ENCODE results near the gene HSP90AA1.
"Not testable (repeated sequence)": the region's sequence is repeated elsewhere in the genome, so short reads cannot be mapped to it uniquely, and the experiment has no call there.

Gene HSP90AA1

DNA sequence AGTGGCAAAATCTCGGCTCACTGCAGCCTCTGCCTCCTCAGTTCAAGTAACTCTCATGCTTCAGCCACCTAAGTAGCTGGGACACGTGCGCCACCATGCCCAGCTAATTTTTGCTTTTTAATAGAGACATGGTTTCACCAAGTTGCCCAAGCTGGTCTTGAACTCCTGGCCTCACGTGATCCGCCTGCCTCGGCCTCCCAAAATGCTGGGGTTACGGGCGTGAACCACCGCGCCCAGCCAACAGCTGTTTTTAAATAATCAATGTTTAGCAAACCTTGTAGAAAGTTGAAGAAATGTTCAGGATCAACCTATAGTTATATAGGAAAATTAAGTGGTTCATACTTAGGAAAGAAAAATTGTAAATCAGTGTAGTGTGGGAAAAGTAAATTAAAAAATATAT, 6.0 kb upstream of the HSP90AA1 start:
- DNase-seq = no peak

DNA sequence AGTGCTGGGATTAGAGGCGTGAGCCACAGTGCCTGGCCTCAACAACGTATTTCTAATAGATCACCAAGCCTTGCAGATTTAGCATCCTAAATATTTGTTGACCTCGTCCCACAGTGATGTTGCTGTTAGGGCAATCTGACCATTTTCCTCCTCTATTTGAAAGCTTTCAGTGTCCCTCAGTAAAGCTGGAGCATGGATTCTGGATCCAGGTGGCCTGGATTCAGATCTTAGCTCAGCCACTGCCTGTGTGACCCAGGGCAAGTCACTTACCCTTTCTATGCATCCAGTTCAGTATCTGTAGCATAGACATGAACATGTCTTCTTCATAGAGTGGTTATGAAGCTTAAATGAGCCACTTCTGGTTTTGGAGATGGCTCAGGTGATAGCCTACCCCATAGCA, 3.9 kb upstream of the HSP90AA1 start:
- no peak for DNase-seq

DNA sequence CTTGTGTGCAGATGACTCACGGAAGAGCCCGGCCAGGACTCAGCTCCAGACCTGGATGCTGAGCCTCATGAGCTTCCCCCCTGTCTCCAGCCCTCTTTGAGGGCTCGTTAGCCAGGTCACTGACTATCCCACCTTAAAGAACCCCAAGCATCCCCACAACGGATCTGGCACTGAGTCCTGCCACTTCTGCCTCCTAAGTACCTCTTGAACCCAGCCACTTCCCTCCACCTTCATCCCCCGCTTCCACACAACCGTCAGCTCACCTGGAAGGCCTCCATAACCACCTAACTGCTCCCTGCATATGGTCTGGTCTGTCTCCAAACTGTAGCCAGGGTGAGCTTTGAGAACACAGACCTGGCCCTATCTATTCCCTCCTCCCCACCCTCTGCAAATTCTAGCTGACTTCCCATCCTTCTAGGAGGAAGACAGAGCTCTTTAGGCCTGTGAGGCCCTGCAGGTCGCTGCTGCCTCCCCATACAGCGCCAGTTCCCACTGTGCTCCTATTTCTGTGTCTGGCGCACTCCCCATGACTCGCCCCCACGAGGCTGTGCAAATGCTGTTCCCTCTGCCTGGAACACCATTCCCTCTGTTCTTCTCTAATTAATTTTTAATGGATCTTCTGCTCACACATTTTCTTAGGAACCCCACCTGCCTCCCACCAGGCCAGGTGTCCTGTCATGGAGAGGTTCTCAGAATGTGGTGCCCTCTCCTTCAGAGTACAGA, 2.9 kb upstream of the HSP90AA1 start:
- no peak for DNase-seq

DNA sequence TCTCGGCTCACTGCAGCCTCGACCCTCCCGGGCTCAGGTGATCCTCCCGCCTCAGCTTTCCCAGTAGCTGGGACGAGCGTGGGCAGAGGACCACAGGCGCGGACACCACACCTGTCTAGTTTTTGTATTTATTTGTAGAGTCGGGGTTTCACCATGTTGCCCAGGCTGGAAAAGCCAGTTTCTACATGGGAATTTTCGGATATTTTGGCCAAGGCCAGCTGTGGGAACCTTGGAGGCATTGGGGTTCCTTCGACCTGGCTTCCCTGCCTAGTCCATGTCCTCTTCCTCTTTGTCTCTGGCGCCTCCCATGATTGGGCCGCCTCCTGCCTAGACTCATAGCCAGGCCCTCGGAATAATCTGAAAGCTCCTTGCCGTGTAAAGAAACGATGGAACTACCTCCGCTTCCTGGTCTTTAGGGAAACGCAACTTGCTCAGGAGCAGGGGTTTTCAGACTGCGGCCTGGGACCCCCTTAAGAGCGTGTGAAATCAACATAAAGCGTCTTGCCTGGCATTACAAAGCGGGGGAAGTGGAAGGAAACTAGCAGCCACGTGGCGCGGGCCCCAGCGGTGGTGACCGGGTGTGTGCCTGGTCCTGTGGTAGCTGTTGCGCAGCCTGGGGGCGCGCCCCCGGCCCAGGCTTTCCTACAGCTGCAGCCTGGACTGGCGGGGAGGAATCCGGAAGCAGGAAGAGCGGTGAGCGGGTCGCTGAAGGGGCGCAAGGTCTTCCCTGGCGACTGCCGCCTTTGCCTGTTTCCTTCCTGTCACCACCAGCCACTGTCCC, 1.4 kb upstream of the HSP90AA1 start:
- no peak for DNase-seq

DNA sequence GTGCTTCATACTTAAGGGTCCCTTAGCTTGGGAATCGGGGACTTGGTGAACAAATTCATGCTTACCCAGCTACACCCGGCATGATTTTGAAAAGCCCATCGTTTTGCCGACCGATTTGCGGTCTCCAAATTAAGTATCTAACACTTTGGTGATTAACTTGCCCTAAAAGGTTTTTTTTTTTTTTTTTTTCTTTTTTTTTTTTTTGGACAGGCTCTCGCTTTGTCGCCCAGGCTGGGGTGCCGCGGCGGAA, 843 bp upstream of the HSP90AA1 start:
- no peak for DNase-seq

DNA sequence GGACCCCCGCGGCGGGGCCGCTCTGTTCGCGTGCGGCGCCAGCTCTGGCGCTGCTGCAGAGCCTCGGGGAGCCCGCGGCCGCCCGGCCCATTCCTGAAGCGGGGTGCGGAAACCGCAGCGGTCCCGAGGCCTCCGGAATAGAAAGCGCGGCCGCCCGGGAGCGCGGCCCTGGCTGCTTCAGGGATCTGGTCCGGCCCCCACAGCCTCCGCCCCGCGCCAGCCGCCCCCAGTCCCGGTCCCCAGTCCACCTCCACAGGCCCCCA, 204 bp downstream of the HSP90AA1 start:
- no peak for DNase-seq

DNA sequence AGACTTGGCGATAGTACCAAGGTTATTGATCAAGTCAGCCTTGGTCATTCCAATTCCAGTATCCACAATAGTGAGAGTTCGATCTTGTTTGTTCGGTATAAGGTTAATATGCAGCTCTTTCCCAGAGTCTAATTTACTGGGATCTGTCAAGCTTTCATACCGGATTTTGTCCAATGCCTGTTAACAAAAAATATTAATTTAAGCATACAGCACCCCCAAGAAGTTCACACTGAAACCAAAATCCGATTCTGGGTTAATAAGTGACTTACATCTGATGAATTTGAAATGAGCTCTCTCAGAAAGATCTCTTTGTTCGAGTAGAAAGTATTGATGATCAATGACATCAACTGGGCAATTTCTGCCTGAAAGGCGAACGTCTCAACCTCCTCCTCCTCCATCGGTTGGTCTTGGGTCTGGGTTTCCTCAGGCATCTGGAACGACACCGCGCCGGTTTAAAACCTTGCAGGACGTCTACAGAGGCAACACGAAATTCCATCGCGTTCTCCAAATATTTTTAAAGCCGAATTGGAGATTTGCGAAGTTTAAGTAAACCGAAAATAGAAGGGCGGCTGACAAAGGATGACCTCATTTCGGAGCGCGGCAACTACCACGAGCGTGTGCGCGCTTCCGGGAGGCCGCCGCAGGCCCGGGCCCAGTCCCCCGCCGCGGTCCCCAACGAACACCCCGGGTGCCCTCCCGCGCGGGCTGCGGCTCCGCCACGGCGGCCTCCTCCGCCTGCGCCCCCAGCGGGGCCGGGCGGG, 716 bp downstream of the HSP90AA1 start:
- no peak for DNase-seq

DNA sequence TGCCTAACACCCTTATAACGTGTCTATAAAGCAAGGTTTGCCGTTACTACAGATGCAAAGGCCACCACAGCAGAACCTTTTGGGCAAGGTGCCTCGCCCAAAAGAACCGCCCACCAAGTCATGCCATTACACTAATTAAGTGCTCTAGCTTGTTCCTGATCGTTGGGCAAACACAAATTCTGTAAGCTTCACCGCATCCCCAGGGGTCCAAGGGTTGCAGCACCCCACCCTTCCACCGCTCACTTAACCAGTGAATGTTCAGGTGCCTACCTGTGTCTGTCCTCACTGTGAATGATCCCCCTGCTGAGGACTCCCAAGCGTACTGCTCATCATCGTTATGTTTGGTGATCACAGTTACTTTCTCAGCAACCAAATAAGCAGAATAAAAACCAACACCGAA, 1.4 kb downstream of the HSP90AA1 start:
- no peak for DNase-seq

DNA sequence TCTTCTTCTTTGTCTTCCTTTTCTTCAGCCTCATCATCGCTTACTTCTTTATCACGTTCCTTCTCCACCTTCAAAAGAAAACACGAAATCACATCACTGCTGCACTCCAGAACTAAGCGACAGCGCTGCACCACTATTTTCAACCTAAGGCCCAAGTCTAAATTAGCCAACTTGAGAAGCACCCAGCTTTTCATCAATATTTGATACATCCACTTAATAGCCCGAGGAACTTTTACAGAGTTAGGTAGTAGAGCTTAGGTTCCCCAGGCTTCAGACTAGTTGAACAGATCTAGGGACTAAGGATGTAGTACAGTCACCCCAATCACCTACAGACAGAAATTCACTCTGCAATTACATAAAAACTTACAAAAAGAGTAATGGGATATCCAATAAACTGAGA, 1.9 kb downstream of the HSP90AA1 start:
- DNase-seq = no peak

DNA sequence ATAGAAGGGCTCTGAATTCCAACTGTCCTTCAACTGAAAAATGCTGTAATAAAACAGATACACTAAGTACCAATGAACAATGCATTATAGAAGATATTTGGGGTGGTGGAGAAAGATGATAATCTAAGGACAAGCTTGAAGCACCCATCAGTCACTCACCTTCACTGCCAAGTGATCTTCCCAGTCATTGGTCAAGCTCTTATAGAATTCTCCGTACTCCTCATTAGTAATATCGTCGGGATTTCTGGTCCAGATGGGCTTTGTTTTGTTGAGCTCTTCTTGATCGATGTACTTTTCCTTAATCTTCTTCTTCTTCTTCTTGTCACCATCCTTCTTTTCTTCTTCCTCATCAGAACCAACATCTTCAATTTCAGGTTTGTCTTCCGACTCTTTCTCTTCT, 2.3 kb downstream of the HSP90AA1 start:
- DNase-seq = not testable (repeated sequence)

DNA sequence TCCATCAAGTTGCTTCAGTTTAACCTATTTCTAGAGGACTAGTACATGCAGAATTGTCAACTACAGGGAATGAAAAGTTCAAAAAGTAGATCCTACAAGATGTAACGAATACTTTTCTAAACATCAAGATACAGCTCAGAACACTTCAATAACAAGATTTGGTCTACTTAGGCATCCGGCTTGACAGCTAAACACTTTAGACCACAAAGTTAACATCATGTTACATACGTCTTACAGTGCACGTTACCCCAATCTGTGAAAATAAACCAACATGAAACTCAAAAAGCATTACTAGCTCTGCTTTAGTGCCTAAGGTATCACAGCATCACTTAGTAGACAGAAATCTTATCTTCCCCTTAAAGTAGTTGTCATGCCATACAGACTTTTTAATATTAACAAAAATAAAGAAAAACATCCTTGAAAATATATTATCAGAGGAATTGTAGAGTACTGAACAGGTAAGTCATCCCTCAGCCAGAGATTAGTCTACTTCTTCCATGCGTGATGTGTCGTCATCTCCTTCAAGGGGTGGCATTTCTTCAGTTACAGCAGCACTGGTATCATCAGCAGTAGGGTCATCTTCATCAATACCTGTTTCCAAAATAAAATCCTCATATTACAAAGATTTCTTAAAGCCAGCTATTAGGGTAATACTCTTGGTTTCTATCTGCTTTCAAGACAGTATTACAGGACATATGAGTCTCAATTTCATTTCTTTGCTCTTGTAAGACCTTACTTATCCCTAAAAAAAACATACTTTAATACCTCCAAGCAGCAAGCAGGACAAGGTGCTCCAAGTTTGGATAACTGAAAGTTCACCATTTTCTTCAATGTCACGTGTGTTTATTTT, 5.4 kb downstream of the HSP90AA1 start:
- no peak for DNase-seq

DNA sequence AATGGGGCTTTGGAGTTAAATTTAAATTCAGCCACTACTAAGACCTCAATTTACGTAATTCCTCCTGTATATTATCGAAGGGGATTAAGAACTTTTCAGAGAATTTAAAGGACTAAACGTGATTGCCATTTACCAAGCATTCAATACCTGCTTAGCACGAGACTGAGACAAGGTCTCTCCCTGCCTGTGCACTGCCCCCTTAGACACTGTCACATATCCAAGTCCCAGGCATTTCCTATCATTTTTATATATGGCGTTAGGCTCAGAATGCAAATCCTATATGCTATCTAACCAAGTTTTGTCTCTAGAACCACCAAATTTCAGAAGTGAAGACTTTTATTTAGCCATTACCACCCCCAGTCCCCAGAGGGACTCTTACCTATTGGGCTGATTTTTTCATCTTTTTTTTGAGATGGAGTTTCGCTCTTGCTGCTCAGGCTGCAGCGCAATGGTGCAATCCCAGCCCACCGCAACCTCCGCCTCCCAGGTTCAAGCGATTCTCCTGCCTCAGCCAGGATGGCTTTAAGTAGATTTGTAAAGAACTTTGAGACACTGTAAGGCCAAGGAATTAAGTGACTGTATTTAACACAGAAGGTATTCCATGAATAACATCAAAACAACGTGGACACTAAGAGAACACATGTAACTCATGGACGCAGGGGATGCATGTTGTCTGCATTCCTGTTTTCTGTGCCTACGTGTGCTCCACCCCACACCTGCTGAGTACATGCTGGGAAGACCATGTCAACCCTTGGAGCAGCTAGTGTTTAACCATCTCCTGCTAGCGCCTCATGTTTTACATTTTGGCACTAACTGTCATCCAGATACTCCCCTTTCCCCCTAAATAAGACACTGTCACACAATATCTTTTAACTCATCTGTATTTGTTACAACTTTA, 6.4 kb downstream of the HSP90AA1 start:
- DNase-seq = no peak

DNA sequence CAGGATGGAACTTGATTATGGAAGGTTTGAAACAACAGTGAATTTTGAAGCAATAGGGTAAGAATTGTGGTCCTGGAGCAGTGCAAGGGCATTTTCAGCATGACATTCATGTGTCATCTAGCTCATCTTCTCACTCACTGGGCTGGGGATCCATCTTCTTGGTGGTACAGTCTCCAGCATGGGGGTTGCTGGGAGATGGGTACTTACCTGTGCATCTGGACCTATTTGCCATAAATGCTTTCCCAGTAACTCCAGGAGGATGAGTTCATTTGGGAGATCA, 7.2 kb downstream of the HSP90AA1 start:
- no peak for DNase-seq

DNA sequence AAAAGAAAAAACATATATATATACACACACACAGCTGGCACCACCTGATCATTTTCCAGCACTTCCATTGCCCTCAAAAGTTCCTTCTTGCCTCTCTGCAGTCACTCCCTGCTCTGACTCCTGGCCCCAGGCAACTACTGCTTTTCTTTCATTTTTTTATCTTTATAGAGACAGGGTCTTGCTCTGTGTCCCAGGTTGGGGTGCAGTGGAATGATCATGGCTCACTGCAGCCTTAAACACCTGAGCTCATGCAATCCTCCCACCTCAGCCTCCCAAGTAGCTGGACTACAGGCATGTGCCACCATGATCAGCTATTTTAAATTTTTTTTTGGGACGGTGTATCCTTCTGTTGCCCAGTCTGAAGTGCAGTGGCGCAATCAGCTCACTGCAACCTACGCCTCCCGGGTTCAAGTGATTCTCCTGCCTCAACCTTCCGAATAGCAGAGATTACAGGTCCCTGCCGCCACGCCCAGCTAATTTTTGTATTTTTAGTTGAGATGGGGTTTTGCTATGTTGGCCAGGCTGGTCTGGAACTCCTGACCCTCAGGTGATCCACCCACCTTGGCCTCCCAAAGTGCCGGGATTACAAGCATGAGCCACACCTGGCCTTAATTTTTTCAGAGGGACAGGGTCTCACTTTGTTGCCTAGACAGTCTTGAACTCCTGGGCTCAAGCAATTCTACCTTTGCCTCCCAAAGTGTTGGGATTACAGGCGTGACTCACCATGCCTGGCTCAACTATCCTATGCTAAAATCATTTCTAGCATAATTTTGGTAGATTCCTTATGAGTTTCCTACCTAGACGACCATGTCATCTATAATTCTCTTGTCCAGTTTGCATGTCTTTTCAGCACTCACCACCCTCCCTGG, 7.8 kb downstream of the HSP90AA1 start:
- no peak for DNase-seq

DNA sequence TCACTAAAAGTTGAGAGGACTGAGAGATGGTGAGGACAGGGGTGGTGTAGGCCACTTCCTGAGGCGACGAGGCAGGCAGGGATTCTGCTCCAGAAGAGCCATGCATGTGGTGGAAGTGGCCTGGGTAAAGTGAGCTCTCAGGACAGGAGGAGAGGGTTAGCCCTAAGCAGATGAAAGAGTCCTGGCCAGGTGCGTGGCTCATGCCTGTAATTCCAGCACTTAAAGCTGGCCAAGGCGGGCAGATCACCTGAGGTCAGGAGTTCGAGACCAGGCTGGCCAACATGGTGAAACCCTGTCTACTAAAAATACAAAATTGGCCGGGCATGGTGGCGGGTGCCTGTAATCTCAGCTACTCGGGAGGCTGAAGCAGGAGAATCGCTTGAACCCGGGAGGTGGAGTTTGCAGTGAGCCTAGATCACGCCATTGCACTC, 8.5 kb downstream of the HSP90AA1 start:
- not testable (repeated sequence) for DNase-seq

DNA sequence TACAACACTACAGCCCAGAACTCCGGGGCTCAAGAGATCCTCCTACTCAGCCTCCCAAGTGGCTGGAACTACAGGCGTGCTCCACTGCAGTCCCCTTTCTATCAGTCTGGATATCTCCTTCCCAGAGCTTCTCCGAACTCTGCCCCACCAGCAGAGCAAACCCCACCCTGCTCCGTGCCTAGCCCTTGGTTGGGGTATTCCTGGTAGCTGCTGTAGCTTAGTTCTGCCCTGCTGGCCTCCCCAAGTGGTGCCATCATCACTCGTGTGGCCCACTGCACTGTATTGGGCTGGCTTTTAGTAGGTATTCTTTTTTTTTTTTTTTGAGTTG, 9.5 kb downstream of the HSP90AA1 start:
- DNase-seq = no peak

DNA sequence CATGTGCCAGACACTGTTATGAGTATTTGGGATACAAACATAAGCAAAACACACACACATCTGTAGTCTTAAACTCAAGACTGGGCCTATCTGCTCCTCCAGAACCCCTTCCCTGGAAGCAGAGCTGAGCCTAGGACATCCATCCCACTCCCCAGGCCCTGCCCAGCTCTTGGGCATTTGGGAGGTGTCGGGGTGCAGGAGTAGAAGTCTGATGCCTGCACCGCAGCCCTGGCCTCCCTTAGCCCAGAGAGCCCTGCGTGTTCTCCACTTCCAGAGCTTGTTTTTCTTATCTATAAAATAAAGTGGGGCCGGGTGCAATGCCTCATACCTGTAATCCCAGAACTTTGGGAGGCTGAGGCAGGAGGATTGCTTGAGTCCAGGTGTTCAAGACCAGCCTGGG, 11.7 kb downstream of the HSP90AA1 start:
- DNase-seq = no peak

DNA sequence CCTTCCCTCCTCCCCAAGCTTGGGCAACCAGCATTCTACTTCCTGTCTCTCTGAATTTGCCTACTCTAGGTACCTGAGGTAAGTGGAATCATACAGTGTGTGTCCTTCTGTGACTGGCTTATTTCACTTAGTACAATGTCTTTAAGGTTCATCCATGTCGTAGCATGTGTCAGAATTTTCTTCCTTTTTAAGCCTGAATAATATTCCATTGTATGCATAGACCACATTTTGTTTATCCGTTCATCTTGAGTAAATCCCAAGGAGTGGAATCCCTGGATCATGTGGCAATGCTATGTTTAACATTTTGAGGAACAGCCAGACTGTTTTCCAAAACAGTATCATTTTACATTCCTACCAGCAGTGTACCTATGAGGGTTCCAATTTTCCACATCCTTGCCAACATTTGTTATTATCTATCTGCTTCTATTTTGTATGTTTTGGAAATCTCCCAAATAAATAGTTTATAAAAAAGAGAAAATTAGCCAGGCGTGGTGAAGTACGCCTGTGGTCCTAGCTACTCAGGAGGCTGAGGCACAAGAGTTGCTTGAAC, 12.4 kb downstream of the HSP90AA1 start:
- DNase-seq = no peak

DNA sequence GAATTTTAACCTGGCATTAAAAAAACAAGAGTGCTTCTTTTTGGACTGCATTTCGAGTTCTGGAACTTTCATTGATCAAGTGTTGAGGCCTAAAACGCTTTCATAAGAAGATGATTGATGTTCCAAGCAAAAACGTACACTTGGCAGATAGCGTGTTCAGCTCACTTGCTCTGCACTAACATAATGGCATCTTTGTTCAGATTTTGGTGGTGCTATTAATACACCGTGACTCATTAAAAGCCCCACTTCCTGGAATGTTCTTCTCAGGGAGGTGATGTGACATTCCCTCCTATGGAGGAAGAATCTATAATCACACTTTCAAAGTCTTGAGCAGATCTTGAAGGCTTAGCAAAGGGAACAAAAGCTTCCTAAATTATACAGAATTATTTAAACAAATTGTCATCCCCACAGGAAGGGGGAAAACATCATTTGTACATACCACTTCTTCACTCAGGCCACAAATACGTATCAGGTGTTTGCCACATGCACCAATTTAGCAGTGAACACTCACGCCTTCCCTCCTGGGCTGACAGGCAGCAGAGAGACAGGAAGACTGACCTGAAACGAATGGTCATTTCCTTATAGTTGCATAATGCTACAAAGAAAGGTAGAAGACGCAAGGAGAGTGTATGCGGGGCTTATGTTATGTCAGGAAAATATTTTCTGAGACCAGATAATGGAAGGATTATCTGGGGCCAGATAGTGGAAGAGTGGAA, 15.4 kb downstream of the HSP90AA1 start:
- DNase-seq = no peak

DNA sequence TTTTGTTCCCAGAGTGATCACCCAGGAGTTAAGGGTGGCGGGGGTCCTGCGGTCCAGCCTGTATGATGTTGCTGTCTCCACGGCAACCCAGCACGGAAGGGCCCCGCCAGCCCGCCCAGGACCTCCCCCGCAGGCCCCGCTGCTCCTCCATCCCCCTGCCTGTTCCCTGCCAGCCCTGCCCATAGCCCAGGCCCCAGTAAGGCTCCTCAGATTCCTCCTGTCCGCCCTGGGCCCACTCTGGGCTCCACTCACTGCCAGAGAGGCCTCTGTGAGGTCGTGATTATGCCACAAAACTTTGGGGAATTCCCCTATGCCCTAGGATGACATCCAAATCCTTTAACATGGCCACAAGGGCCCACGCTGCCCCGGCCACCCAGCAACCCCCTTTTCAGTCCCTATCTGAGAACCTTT, 20.8 kb downstream of the HSP90AA1 start:
- DNase-seq = no peak

DNA sequence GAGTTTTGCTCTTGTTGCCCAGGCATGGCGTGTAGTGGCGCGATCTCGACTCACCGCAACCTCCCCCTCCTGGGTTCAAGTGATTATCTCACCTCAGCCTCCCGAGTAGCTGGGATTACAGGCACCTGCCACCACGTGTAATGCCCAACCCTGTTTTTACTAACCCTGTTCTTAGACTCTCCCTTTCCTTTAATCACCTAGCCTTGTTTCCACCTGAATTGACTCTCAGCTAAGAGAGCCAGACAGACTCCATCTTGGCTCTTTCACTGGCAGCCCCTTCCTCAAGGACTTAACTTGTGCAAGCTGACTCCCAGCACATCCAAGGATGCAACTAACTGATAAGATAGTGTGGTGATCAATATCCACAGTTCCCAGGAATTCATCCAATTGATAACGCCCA, 22.3 kb downstream of the HSP90AA1 start:
- not testable (repeated sequence) for DNase-seq

Data from NCI-H187 treated with DMSO at 0.1 percent for 48 hours (cell line).